ENCODE data around the gene CENPP.

Gene CENPP

DNA sequence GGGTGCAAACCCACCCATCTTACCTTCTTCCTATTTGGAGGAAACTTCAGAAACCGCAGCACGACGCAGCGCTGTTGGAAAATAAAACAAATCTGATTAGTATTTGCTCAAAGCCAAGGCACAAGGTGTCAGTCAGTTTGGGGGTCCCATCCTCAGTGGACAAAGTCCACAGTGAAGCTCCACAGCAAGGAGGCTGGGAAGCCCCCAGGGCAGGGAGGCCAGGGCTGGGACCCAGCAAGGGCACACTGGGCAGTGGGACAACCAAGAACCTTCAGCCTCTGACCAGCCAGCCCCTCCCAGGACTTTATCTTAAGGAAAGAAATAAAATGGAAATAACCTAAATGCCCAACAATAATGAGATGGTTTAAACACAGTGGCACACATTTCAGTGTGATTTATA, 332.9 kb downstream of the CENPP start:
- POLR2A ChIA-PET: no interaction called here
- CTCF ChIA-PET: interaction anchor here (1.0 to 1.8 kb wide), 3 partner anchors 25 to 518 kb away, joined by 3 to 5 read pairs (median 4); no protein-coding TSS in a partner anchor
- TF ChIP-seq, protein P1, sequence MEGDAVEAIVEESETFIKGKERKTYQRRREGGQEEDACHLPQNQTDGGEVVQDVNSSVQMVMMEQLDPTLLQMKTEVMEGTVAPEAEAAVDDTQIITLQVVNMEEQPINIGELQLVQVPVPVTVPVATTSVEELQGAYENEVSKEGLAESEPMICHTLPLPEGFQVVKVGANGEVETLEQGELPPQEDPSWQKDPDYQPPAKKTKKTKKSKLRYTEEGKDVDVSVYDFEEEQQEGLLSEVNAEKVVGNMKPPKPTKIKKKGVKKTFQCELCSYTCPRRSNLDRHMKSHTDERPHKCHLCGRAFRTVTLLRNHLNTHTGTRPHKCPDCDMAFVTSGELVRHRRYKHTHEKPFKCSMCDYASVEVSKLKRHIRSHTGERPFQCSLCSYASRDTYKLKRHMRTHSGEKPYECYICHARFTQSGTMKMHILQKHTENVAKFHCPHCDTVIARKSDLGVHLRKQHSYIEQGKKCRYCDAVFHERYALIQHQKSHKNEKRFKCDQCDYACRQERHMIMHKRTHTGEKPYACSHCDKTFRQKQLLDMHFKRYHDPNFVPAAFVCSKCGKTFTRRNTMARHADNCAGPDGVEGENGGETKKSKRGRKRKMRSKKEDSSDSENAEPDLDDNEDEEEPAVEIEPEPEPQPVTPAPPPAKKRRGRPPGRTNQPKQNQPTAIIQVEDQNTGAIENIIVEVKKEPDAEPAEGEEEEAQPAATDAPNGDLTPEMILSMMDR (IDR thresholded peaks at IDR 0.05; ENCODE audit: control extremely low read depth, extremely low read depth, low read depth, missing control alignments): no peak

DNA sequence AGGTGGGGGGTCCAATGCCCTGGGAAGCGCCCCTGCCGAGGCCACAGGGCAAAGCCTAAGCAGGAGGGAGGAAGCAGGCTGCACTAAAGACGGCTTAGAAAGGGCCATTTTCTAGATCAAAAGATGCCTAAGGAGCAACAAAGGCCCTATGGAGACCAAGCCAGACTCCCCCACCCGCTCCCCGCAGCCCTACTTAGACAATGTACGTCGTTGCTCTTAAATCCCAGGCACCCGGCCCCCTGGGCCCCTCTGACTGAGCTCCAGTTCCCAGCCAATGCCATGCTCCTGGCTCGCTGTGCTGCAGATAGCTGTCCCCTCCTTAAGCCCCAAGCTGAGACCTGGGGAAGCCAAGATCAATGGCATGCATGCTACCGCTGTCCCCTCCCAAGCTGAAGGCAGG, 333.8 kb downstream of the CENPP start:
- POLR2A ChIA-PET: no interaction called here
- DNase-seq (ENCODE audit: extremely low spot score): no peak
- TF ChIP-seq, protein P1 (IDR thresholded peaks at IDR 0.05; ENCODE audit: control extremely low read depth, extremely low read depth, low read depth, missing control alignments): no peak
- CTCF ChIA-PET: interaction anchor here (0.9 to 1.8 kb wide), 6 partner anchors 9 to 525 kb away, joined by 3 to 5 read pairs (median 4); no protein-coding TSS in a partner anchor

More for the DNA sequence above, 332.9 kb downstream of the CENPP start:
- DNase-seq (ENCODE audit: extremely low spot score): no peak

DNA sequence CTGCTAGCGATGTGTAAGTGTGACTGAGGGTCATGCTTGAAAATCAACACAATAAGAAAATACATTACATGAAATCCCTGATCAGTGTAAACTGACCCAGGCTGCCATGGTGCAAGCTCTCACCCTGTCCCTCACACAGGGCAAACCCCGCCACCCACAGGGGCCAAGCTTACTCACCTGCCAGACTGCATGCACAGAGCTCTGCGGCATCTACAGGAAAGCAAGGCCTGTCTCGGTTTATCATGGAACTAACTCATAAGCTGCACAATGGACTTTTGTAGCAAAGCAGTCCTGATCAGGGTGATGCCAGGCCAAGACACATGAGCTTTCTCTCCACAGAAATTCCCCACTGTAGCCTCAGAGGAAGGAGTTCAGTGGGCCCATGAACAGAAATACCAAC, 334.5 kb downstream of the CENPP start:
- TF ChIP-seq, protein P1 (IDR thresholded peaks at IDR 0.05; ENCODE audit: control extremely low read depth, extremely low read depth, low read depth, missing control alignments): no peak
- POLR2A ChIA-PET: no interaction called here
- no peak for DNase-seq (ENCODE audit: extremely low spot score)
- CTCF ChIA-PET: interaction anchor here (0.7 to 1.8 kb wide), 6 partner anchors 8 to 526 kb away, joined by 3 to 5 read pairs (median 3); no protein-coding TSS in a partner anchor

DNA sequence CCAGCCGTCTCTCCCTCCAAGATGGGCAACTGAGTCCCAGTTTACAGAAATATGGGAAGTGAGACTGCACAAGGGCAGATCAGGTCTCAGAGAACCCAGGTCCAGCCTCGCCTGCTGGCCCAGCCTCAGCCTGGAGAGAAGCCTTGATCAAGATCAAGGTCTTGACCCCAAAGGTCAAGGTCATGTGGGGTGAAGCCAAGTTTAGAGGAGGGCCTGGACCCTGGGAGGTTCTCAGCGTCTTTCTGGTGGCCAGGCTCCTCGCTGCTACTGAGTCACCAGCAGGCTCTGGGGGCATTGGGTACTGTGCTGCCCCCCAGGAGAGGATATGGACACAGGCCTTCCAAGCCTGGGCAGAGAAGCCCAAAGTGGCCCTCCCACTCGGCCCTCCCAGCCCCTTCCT, 335.4 kb downstream of the CENPP start:
- no peak for DNase-seq (ENCODE audit: extremely low spot score)
- CTCF ChIA-PET: interaction anchor here (1.4 to 1.5 kb wide), 2 partner anchors 13 to 26 kb away, joined by 3 read pairs; no protein-coding TSS in a partner anchor
- TF ChIP-seq, protein P1 (IDR thresholded peaks at IDR 0.05; ENCODE audit: control extremely low read depth, extremely low read depth, low read depth, missing control alignments): no peak
- POLR2A ChIA-PET: no interaction called here

DNA sequence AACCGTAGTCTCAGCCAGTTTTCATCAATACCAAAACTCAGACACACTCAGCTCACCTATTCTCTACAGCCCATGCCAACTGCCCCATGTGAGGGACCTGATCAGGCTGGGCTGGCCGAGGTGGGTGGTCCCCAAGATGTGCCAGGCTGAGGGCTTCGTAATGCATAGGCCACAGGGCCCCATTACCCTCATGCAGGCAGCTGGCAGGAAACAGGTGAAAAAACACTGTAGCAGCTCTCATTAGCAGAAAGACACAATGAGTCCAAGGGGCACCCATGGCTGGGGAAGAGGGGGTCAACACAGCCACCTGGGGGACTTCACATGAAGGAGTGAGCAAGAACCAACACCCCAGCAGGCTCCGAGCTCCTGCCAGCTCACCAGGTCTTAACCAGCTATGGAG, 336.0 kb downstream of the CENPP start:
- POLR2A ChIA-PET: no interaction called here
- TF ChIP-seq, protein P1 (IDR thresholded peaks at IDR 0.05; ENCODE audit: control extremely low read depth, extremely low read depth, low read depth, missing control alignments): no peak
- CTCF ChIA-PET: interaction anchor here (1.5 kb wide), 1 partner anchor 26 kb away, joined by 3 read pairs; no protein-coding TSS in a partner anchor
- DNase-seq (ENCODE audit: extremely low spot score): no peak

DNA sequence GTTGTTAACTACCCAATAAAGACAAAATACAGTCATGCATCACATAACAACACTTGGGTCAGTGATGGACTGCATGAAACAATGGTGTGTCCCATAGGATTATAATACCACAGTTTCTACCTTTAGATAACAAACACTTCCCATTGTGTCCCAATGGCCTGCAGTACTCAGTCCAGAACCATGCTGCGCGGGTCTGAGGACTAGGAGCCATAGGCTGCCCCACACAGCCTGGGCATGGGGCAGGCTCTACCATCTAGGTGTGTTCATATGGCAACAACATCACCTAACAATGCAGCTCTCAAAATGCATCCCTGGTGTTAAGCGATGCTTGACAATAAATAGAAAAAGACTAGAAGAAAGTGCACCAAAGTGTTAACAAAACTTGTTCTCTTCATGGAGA, 337.4 kb downstream of the CENPP start:
- ChIA-PET CTCF (interaction anchor here (1.1 to 1.2 kb wide), 3 partner anchors 18 to 128 kb away, joined by 3 to 7 read pairs (median 4); no protein-coding TSS in a partner anchor), POLR2A (no interaction called here)
- DNase-seq (ENCODE audit: extremely low spot score): no peak
- TF ChIP-seq, protein P1 (IDR thresholded peaks at IDR 0.05; ENCODE audit: control extremely low read depth, extremely low read depth, low read depth, missing control alignments): no peak
